IMR-90 (cell line): ENCODE results near the gene UPK1B. TPM values are rescaled to one million over a fixed set of nuclear protein-coding genes. Genes with fewer than 3 reads are reported as not detected.

Source experiments
- BHLHE40 ChIP-seq: fragments of 150-350 bp; IDR thresholded peaks from 2 replicates; pipeline ENCODE4 v1.6.1; 2016; ENCODE audit warnings: mild to moderate bottlenecking, low read depth, low read length
- MAFK ChIP-seq: IDR thresholded peaks from 2 replicates; pipeline ENCODE4 v1.6.1; 2012; ENCODE audit warnings: low read depth, low read length, improper control_type of control experiment
- polyA plus RNA-seq, 3 experiments: library from polyadenylated mRNA; depleted of rRNA; stranded (reverse); fragments of >200 nt; gene quantifications; 2 replicates each; pipeline ENCODE4 v1.2.3, GENCODE V29; 2012; ENCODE audit warnings: low replicate concordance in 1 of 3
- total RNA-seq: library from RNA; depleted of rRNA; stranded (reverse); fragments of >200 nt; gene quantifications from 2 replicates; pipeline ENCODE4 v1.2.3, GENCODE V29; 2012
- TF ChIP-seq, protein P1 (sequence below): conservative IDR thresholded peaks from 2 replicates; pipeline ENCODE4 v1.5.1; 2012; ENCODE audit warnings: mild to moderate bottlenecking, low read depth, low read length, improper control_type of control experiment

The UPK1B gene
- total and polyA plus RNA-seq, 2 of the 4 experiments (the other 2 are of a cell fraction) = 0.36 to 0.55 TPM

- TF ChIP-seq, protein P1, sequence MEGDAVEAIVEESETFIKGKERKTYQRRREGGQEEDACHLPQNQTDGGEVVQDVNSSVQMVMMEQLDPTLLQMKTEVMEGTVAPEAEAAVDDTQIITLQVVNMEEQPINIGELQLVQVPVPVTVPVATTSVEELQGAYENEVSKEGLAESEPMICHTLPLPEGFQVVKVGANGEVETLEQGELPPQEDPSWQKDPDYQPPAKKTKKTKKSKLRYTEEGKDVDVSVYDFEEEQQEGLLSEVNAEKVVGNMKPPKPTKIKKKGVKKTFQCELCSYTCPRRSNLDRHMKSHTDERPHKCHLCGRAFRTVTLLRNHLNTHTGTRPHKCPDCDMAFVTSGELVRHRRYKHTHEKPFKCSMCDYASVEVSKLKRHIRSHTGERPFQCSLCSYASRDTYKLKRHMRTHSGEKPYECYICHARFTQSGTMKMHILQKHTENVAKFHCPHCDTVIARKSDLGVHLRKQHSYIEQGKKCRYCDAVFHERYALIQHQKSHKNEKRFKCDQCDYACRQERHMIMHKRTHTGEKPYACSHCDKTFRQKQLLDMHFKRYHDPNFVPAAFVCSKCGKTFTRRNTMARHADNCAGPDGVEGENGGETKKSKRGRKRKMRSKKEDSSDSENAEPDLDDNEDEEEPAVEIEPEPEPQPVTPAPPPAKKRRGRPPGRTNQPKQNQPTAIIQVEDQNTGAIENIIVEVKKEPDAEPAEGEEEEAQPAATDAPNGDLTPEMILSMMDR = no peak
- TF ChIP-seq BHLHE40 (no peak), MAFK (no peak)
Observed at GRCh38 chr3:119146578-119147375, 26.6 kb upstream of the UPK1B start (continued).
